Measurements from ENCODE around the gene DLGAP1.

DLGAP1 gene

DNA sequence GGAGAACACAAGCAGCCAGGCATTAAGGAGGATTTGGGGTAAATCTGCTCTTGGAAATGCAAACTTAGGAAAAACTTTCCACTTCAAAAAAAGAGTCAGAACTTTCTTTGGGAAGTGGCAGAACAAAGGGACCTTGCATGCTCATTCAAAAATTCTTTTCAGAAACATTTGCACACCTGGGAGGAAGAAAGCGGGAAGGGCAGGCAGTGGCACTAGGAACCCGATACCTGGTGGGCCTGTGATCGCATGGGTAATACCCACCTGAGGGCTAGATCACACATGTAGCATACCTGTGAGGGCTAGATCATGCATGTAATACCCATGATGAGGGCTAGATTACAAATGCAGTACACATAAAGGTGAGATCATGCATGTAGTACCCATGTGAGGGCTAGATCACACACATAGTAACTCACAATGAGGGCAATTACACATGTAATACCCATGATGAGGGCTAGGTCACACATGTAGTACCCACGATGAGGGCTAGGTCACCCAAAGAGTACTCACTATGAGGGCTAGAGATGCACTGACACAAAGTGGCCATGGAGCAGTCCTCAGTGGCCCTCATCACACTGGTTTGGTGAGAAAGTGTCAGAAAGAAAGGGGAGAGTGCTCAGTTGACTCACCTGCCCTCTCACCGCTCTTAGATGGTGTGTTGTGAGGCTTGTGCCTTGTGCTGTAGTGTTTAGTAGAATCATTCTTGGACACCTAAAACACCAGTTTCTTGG, 212.5 kb downstream of the DLGAP1 start:
- TF ChIP-seq, protein P1, sequence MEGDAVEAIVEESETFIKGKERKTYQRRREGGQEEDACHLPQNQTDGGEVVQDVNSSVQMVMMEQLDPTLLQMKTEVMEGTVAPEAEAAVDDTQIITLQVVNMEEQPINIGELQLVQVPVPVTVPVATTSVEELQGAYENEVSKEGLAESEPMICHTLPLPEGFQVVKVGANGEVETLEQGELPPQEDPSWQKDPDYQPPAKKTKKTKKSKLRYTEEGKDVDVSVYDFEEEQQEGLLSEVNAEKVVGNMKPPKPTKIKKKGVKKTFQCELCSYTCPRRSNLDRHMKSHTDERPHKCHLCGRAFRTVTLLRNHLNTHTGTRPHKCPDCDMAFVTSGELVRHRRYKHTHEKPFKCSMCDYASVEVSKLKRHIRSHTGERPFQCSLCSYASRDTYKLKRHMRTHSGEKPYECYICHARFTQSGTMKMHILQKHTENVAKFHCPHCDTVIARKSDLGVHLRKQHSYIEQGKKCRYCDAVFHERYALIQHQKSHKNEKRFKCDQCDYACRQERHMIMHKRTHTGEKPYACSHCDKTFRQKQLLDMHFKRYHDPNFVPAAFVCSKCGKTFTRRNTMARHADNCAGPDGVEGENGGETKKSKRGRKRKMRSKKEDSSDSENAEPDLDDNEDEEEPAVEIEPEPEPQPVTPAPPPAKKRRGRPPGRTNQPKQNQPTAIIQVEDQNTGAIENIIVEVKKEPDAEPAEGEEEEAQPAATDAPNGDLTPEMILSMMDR (conservative IDR thresholded peaks at IDR 0.05; ENCODE audit: control insufficient read depth, insufficient read depth, low read depth, low read length): no peak
- no peak overlapping the region for H3K4me3 ChIP-seq (ENCODE audit: control insufficient read depth, low read depth, low read length)
- DNase-seq (ENCODE audit: low read depth): no peak

DNA sequence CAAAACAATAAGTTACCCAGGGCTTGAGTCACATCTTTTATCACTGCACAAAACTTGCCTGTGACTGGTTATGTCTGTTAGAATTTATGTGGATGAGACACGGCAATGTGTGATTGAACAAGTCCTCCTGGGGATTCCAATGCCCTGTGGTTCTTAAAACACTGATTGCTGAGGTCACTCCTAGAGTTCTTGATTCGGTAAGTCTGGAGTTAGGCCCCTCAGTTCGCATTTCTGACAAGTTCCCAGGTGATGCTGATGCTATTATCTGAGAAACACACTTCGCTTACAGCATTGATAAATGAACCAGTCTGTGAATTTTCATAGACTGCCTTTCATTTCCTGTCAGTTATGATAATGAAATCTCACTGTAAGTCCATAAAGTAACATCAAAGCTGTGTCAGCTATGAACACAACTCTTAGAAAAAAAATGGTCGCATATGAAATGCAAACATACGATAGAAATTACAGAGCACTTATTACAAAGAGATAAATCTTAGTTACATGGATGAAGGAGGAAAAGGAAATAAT, 214.0 kb downstream of the DLGAP1 start:
- H3K4me3 ChIP-seq (ENCODE audit: control insufficient read depth, low read depth, low read length): no peak overlapping the region
- DNase-seq (ENCODE audit: low read depth): no peak
- TF ChIP-seq, protein P1 (conservative IDR thresholded peaks at IDR 0.05; ENCODE audit: control insufficient read depth, insufficient read depth, low read depth, low read length): no peak

DNA sequence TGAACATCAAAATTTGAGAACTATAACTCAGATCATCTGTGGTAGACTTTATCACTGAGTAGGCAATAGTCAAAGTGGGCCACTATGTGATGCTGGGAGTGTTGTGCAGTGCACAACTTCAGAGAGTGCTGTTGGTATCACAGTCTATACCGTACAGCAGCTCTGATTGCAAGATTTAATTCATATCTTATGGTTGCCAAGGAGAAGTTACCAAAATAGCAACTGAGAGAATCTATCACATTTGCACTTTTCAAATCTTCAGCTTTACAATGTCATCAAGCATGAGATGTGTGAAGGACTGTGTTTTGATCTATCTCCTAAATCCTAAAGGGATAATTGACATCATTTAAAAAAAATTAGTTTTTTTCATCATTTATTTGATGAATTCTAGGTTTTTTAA, 216.1 kb downstream of the DLGAP1 start:
- TF ChIP-seq, protein P1 (conservative IDR thresholded peaks at IDR 0.05; ENCODE audit: control insufficient read depth, insufficient read depth, low read depth, low read length): no peak
- no peak for DNase-seq (ENCODE audit: low read depth)
- H3K4me3 ChIP-seq (ENCODE audit: control insufficient read depth, low read depth, low read length): no peak overlapping the region

DNA sequence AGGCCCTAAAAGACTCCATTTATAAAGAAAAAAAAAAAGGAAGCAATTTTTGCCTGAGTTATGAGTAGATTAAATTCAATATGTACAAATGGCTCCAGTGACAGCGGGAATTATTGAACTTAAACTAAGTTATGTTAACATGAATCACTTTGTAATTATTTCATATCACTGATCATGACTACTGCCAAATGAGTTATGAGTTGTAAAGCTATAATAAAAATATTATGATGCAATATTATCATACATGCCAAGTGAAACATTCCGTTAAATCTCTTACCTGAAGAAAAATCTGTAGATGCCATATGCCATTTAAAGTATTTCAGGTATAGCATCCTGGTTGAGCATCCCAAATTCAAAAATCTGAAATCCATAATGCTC, 217.5 kb downstream of the DLGAP1 start:
- no peak for DNase-seq (ENCODE audit: low read depth)
- TF ChIP-seq, protein P1 (conservative IDR thresholded peaks at IDR 0.05; ENCODE audit: control insufficient read depth, insufficient read depth, low read depth, low read length): no peak
- H3K4me3 ChIP-seq (ENCODE audit: control insufficient read depth, low read depth, low read length): no peak overlapping the region

DNA sequence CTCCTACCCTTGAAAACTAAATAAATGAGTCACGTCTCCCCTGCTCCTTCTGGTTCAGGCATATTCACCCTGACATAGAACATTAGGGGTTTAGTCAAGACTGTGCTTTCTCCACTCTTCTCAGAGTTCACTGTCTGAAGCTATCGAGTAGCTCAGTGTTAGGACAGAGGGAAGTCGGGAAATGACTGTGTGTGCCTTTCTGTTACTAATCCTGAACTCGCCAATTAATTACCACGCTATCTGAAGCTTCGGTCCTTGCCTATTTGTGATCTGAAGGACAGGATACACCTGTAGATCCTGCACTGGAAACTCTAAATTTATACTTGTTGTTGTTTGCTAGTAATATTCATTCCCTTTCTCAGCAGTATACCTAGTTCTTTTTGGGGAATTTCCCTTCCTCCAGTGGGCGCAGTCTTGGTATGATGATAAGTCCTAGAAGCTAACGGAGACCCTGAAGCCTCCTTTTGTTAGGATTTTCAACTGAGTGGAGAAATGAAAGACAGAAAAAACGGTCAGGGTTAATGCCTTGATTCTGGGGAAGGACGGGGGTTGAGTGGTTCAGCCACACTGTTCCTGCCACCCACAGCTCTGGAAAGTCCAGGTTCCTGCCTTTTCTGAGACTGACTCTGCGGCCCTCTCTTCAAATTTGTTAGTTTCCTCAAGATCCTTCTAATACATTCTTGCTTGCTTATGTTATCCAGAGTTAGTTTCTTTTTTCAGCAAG, 218.0 kb downstream of the DLGAP1 start:
- TF ChIP-seq, protein P1 (conservative IDR thresholded peaks at IDR 0.05; ENCODE audit: control insufficient read depth, insufficient read depth, low read depth, low read length): no peak
- no peak overlapping the region for H3K4me3 ChIP-seq (ENCODE audit: control insufficient read depth, low read depth, low read length)
- no peak for DNase-seq (ENCODE audit: low read depth)

DNA sequence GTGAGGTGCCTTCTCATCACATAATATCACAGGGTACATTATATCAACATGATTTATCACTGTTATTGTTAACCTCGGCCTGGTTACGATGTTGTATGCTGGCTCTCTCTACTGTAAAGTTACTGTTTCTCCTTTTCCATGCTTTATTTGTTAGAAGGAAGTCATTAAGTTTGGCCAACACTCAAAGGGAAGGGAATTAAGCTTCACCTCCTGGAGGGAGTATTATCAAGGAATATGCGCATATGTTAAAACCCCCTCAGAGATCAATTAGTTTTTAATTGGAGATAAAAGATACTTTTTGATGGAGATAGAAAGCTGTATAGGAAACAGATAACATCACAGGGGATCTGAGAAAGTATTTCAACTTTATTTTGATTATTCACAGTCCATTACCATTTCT, 221.6 kb downstream of the DLGAP1 start:
- no peak for DNase-seq (ENCODE audit: low read depth)
- TF ChIP-seq, protein P1 (conservative IDR thresholded peaks at IDR 0.05; ENCODE audit: control insufficient read depth, insufficient read depth, low read depth, low read length): no peak
- no peak overlapping the region for H3K4me3 ChIP-seq (ENCODE audit: control insufficient read depth, low read depth, low read length)
